IMR-90 (cell line): ENCODE measurements around the gene KNCN. TPM values are rescaled to one million over a fixed set of nuclear protein-coding genes. Genes with fewer than 3 reads are reported as not detected.

ENCODE experiments used
- ATAC-seq: fragments of 200-7000 bp; cut with Tn5 transposase; 2 replicates; pipeline ENCODE4 v1.9.1; 2020; ENCODE audit warnings: low read depth, mild to moderate bottlenecking, moderate library complexity
- BruUV-seq: library from RNA; stranded (reverse); fragments of 400-500 nt; replicated peaks from 2 replicates; lab custom pipeline; 2021; lab: Mats Ljungman, UMichigan
- CTCF ChIA-PET: fragments of 300-600 bp; formaldehyde crosslinking; extraction: SDS; loops from one replicate; lab custom pipeline; 2021; ENCODE audit warnings: antibody characterized with exemption; lab: Yijun Ruan, JAX
- POLR2A ChIA-PET: fragments of 300-600 bp; sonication (Branson Sonifier 250); formaldehyde crosslinking; loops from one replicate; lab custom pipeline; 2022; ENCODE audit warnings: antibody characterized with exemption; ENCODE audit not compliant: unreplicated experiment; lab: Charles Lee
- DNase-seq: peaks from one replicate; pipeline ENCODE4 v3.0.0; 2013
- H2AFZ ChIP-seq: replicated peaks from 2 replicates; pipeline ENCODE3; 2013; ENCODE audit warnings: low read length, mild to moderate bottlenecking; ENCODE audit not compliant: poor library complexity
- H2AK5ac ChIP-seq: 2 replicates; pipeline ENCODE4 v1.6.1; 2013; ENCODE audit warnings: low read depth, low read length, inconsistent platforms
- H2AK9ac ChIP-seq: replicated peaks from 2 replicates; pipeline ENCODE3; 2013; ENCODE audit warnings: mild to moderate bottlenecking, low read depth, low read length, moderate library complexity; ENCODE audit not compliant: poor library complexity
- H2BK120ac ChIP-seq: 2 replicates; pipeline ENCODE4 v1.6.1; 2013; ENCODE audit warnings: low read depth, low read length, inconsistent platforms
- H2BK15ac ChIP-seq: 3 replicates; pipeline ENCODE4 v1.6.1; 2013; ENCODE audit warnings: low read depth, low read length, inconsistent platforms
- H2BK20ac ChIP-seq: 2 replicates; pipeline ENCODE4 v1.6.1; 2013; ENCODE audit warnings: low read depth, mild to moderate bottlenecking, inconsistent platforms, low read length, moderate library complexity
- H2BK5ac ChIP-seq: 2 replicates; pipeline ENCODE4 v1.6.1; 2013; ENCODE audit warnings: mild to moderate bottlenecking, low read depth, low read length, inconsistent platforms; ENCODE audit not compliant: poor library complexity, severe bottlenecking
- H3K14ac ChIP-seq: replicated peaks from 2 replicates; pipeline ENCODE4 v1.6.1; 2013; ENCODE audit warnings: low read depth, low read length, inconsistent platforms
- H3K18ac ChIP-seq: 2 replicates; pipeline ENCODE4 v1.6.1; 2013; ENCODE audit warnings: low read depth, low read length, control low read depth
- H3K23ac ChIP-seq: 2 replicates; pipeline ENCODE4 v1.6.1; 2013; ENCODE audit warnings: low read depth, low read length, inconsistent platforms
- H3K27ac ChIP-seq: 2 replicates; pipeline ENCODE4 v1.5.1; 2013; ENCODE audit warnings: mild to moderate bottlenecking, control low read depth, low read length; ENCODE audit not compliant: insufficient read depth
- H3K27me3 ChIP-seq: 2 replicates; pipeline ENCODE4 v1.6.1; 2013; ENCODE audit warnings: low read length; ENCODE audit not compliant: control insufficient read depth, insufficient read depth
- H3K36me3 ChIP-seq: 2 replicates; pipeline ENCODE4 v1.6.1; 2013; ENCODE audit warnings: low read length, mixed read lengths; ENCODE audit not compliant: control insufficient read depth, insufficient read depth
- H3K4ac ChIP-seq: 2 replicates; pipeline ENCODE4 v1.6.1; 2013; ENCODE audit warnings: low read depth, low read length, inconsistent platforms
- H3K4me1 ChIP-seq: 2 replicates; pipeline ENCODE4 v1.6.1; 2013; ENCODE audit warnings: low read length, mixed read lengths; ENCODE audit not compliant: control insufficient read depth, insufficient read depth
- H3K4me2 ChIP-seq: 2 replicates; pipeline ENCODE4 v1.6.1; 2013; ENCODE audit warnings: low read depth, mild to moderate bottlenecking, control low read depth, low read length, moderate library complexity
- H3K4me3 ChIP-seq: 2 replicates; pipeline ENCODE4 v1.5.1; 2013; ENCODE audit warnings: low read depth, mild to moderate bottlenecking, control low read depth, low read length, moderate library complexity; ENCODE audit not compliant: insufficient read depth
- H3K56ac ChIP-seq: 2 replicates; pipeline ENCODE4 v1.6.1; 2013; ENCODE audit warnings: low read length, inconsistent platforms; ENCODE audit not compliant: insufficient read depth; ENCODE audit errors: extremely low read depth
- H3K79me1 ChIP-seq, 2 experiments: 2 replicates each; pipeline ENCODE4 v1.6.1; 2013; ENCODE audit warnings: low read length in 2 of 2, inconsistent platforms in 1 of 2, low read depth in 1 of 2
- H3K9ac ChIP-seq: 2 replicates; pipeline ENCODE4 v1.6.1; 2013; ENCODE audit warnings: low read depth, low read length, control low read depth
- H3K9me1 ChIP-seq: 2 replicates; pipeline ENCODE4 v1.6.1; 2013; ENCODE audit warnings: low read length, inconsistent platforms; ENCODE audit not compliant: insufficient read depth
- H3K9me3 ChIP-seq: 2 replicates; pipeline ENCODE4 v1.6.1; 2013; ENCODE audit warnings: low read length; ENCODE audit not compliant: control insufficient read depth, insufficient read depth
- H4K20me1 ChIP-seq: 2 replicates; pipeline ENCODE4 v1.6.1; 2013; ENCODE audit warnings: low read length, inconsistent platforms; ENCODE audit not compliant: insufficient read depth
- H4K5ac ChIP-seq: 2 replicates; pipeline ENCODE4 v1.6.1; 2013; ENCODE audit warnings: mild to moderate bottlenecking, low read depth, low read length, control low read depth
- H4K8ac ChIP-seq, 2 experiments: 2 replicates each; pipeline ENCODE4 v1.6.1; 2013; ENCODE audit warnings: low read depth in 2 of 2, low read length in 2 of 2, control low read depth in 1 of 2, inconsistent platforms in 1 of 2
- H4K91ac ChIP-seq: 2 replicates; pipeline ENCODE4 v1.6.1; 2013; ENCODE audit warnings: low read depth, low read length, inconsistent platforms; ENCODE audit not compliant: insufficient read depth
- POLR2A ChIP-seq: IDR thresholded peaks from 2 replicates; pipeline ENCODE4 v1.6.1; 2012; ENCODE audit warnings: mild to moderate bottlenecking, low read depth, low read length
- WGBS, 2 experiments: methylation state at CpG; one replicate each; pipeline versions ENCODE4 v1.1.5 to v1.1.7; 2013; ENCODE audit warnings: missing lambda C conversion rate in 2 of 2; ENCODE audit not compliant: insufficient read length in 1 of 2; ENCODE audit errors: extremely low coverage in 2 of 2; 5-methylcytosine and 5-hydroxymethylcytosine counted together
- dilution Hi-C: fragments of 300-500 bp; cut with HindIII; formaldehyde crosslinking; loops from one replicate; pipeline ENCODE4 v1.14.3; 2018; ENCODE audit warnings: low sequenced_read_pairs; ENCODE audit not compliant: unreplicated experiment
- in situ Hi-C: fragments of 300-500 bp; cut with MboI; formaldehyde crosslinking; loops from 3 replicates; pipeline ENCODE4 v1.14.3; 2019; ENCODE audit warnings: low sequenced_read_pairs, inconsistent platforms, mixed read lengths
- intact Hi-C: fragments of 100-400 bp; cut with micrococcal nuclease; formaldehyde crosslinking; loops from 2 replicates; pipeline ENCODE4 v1.10.0; 2022
- polyA plus RNA-seq, 3 experiments: library from polyadenylated mRNA; depleted of rRNA; stranded (reverse); fragments of >200 nt; gene quantifications; 2 replicates each; pipeline ENCODE4 v1.2.3, GENCODE V29; 2012; ENCODE audit warnings: low replicate concordance in 1 of 3
- total RNA-seq: library from RNA; depleted of rRNA; stranded (reverse); fragments of >200 nt; gene quantifications from 2 replicates; pipeline ENCODE4 v1.2.3, GENCODE V29; 2012

KNCN gene
- total and polyA plus RNA-seq, 2 of the 4 experiments (the other 2 are of a cell fraction): not detected

- no peak overlapping the region for H3K4me3 ChIP-seq
- H3K9ac ChIP-seq: no peak overlapping the region
- dilution Hi-C loops (no loop called here), in situ Hi-C loops (no loop called here), intact Hi-C loops (no loop called here)
- H4K8ac ChIP-seq: no peak overlapping the region
- H4K20me1 ChIP-seq: no peaks in the 10 kb centered on the region
- no peak overlapping the region for H3K4me2 ChIP-seq
- H3K36me3 ChIP-seq: no peaks in the 10 kb centered on the region
- H2AFZ ChIP-seq: no peak overlapping the region
- peaks cover 75% of the 10 kb centered on the region for H3K27me3 ChIP-seq
- H2BK15ac ChIP-seq: no peak overlapping the region
- WGBS, 2 experiments: no CpG with 5 or more reads among the region's 19 CpGs
- H4K91ac ChIP-seq: no peak overlapping the region
- H3K9me3 ChIP-seq: no peaks in the 10 kb centered on the region
- H2AK9ac ChIP-seq: no peak overlapping the region
- H3K56ac ChIP-seq: no peak overlapping the region; the same call in 1 of the 2 replicates
- no peaks in the 10 kb centered on the region for H3K9me1 ChIP-seq
- no peaks in the 10 kb centered on the region for H3K4me1 ChIP-seq
- ChIA-PET CTCF (no interaction called here), POLR2A (no interaction called here)
- ATAC-seq (no peak), DNase-seq (no peak)
- no peak overlapping the region for H2AK5ac ChIP-seq
- H2BK20ac ChIP-seq: no peak overlapping the region
- no peak overlapping the region for H2BK120ac ChIP-seq
- no peak overlapping the region for H3K4ac ChIP-seq
- H3K18ac ChIP-seq: no peak overlapping the region
- no peak overlapping the region for H2BK5ac ChIP-seq
- BruUV-seq: no TSS peak
- TF ChIP-seq POLR2A: no peak
- no peaks in the 10 kb centered on the region for H3K79me1 ChIP-seq
- H3K14ac ChIP-seq: no peak overlapping the region
- H3K23ac ChIP-seq: no peak overlapping the region
- H3K27ac ChIP-seq: no peak overlapping the region
- H4K5ac ChIP-seq: no peak overlapping the region
These were observed 53.8 kb downstream of the KNCN start for GRCh38 chr1:46497665-46498064.
